HepG2 (cell line): ENCODE data around the gene EPHX1. TPM values are rescaled to one million over a fixed set of nuclear protein-coding genes. Genes with fewer than 3 reads are reported as not detected.
A peak's percentile ranks its signal among the peaks of the same experiment; 100 is the strongest.

Source experiments
- ERF ChIP-seq: IDR thresholded peaks from 2 replicates; pipeline ENCODE4 v1.6.1; 2018; ENCODE audit warnings: missing biosample characterization, missing genetic modification reagents
- FOXM1 ChIP-seq: sonication (generic); formaldehyde crosslinking; IDR thresholded peaks from 2 replicates; pipeline ENCODE4 v1.5.0; 2020; ENCODE audit warnings: missing genetic modification reagents
- GLI4 ChIP-seq: sonication (generic); formaldehyde crosslinking; IDR thresholded peaks from 2 replicates; pipeline ENCODE4 v1.5.1; 2020; ENCODE audit warnings: missing genetic modification reagents, mild to moderate bottlenecking, moderate library complexity, borderline replicate concordance
- MAFF ChIP-seq: IDR thresholded peaks from 2 replicates; pipeline ENCODE4 v1.6.1; 2011; ENCODE audit warnings: low read depth, low read length, improper control_type of control experiment
- NCOA2 ChIP-seq: sonication (generic); formaldehyde crosslinking; IDR thresholded peaks from 2 replicates; pipeline ENCODE4 v1.8.0; 2022; ENCODE audit warnings: inconsistent platforms
- NFATC3 ChIP-seq: sonication (generic); formaldehyde crosslinking; IDR thresholded peaks from 2 replicates; pipeline ENCODE4 v1.5.1; 2020; ENCODE audit warnings: mild to moderate bottlenecking, missing genetic modification reagents
- PAF1 ChIP-seq: IDR thresholded peaks from 2 replicates; pipeline ENCODE4 v1.6.1; 2016; ENCODE audit warnings: missing genetic modification reagents, missing compliant biosample characterization
- POLR2A ChIP-seq, 2 experiments: IDR thresholded peaks; 2 replicates each; pipeline ENCODE4 v1.6.1; 2011; ENCODE audit warnings: low read depth in 2 of 2, low read length in 2 of 2, mild to moderate bottlenecking in 1 of 2, moderate library complexity in 1 of 2; ENCODE audit not compliant: insufficient read depth in 1 of 2
- SMYD3 ChIP-seq: sonication (generic); formaldehyde crosslinking; IDR thresholded peaks from 2 replicates; pipeline ENCODE4 v1.8.1; 2023; ENCODE audit warnings: mild to moderate bottlenecking, missing genetic modification reagents
- SP5 ChIP-seq: IDR thresholded peaks from 2 replicates; pipeline ENCODE4 v1.6.1; 2016; ENCODE audit warnings: low read depth, borderline replicate concordance
- TEAD3 ChIP-seq: optimal IDR thresholded peaks from 2 replicates; pipeline ENCODE3; 2016; ENCODE audit warnings: borderline replicate concordance
- ZNF333 ChIP-seq: sonication (generic); formaldehyde crosslinking; IDR thresholded peaks from 2 replicates; pipeline ENCODE4 v1.4.0; 2020; ENCODE audit warnings: mild to moderate bottlenecking, missing genetic modification reagents, borderline replicate concordance
- ZNF546 ChIP-seq: sonication (generic); formaldehyde crosslinking; conservative IDR thresholded peaks from 2 replicates; pipeline ENCODE4 v1.8.1; 2023; ENCODE audit warnings: mild to moderate bottlenecking, missing genetic modification reagents
- ZNF720 ChIP-seq: sonication (generic); formaldehyde crosslinking; IDR thresholded peaks from 2 replicates; pipeline ENCODE4 v1.4.0; 2020; ENCODE audit warnings: missing genetic modification reagents
- ZNF770 ChIP-seq: sonication (generic); formaldehyde crosslinking; IDR thresholded peaks from 2 replicates; pipeline ENCODE4 v1.5.0; 2020; ENCODE audit warnings: mild to moderate bottlenecking, missing genetic modification reagents
- ZNF775 ChIP-seq: sonication (generic); formaldehyde crosslinking; IDR thresholded peaks from 2 replicates; pipeline ENCODE4 v1.4.0; 2020; ENCODE audit warnings: missing genetic modification reagents, mild to moderate bottlenecking, moderate library complexity, borderline replicate concordance
- polyA plus RNA-seq, 8 experiments: library from polyadenylated mRNA; depleted of rRNA in 3 of 8; stranded (reverse) in 7 of 8; unstranded in 1 of 8; fragments of >200 nt; fragmentation: Illumina TruSeq in 4 of 8; extraction: Trizol in 4 of 8; gene quantifications; 2 replicates each; pipeline versions ENCODE4 v1.2.1 to v1.2.3, GENCODE V29; 2011 to 2016; ENCODE audit warnings: low read depth in 4 of 8, missing spikeins in 1 of 8, mixed read lengths in 1 of 8; ENCODE audit not compliant: insufficient read depth in 1 of 8
- total RNA-seq, 5 experiments: library from RNA; depleted of rRNA; stranded (reverse); fragments of >200 nt; fragmentation: Illumina TruSeq; extraction: Trizol; gene quantifications; 2 replicates each; pipeline ENCODE4 v1.2.3, GENCODE V29; 2016; ENCODE audit warnings: low read depth in 1 of 5

EPHX1 gene
- total and polyA plus RNA-seq, 2 of the 13 experiments (the other 11 are each of a cell fraction or from before 2014, with no cell fraction given) = 27.7 to 36.5 TPM

DNA sequence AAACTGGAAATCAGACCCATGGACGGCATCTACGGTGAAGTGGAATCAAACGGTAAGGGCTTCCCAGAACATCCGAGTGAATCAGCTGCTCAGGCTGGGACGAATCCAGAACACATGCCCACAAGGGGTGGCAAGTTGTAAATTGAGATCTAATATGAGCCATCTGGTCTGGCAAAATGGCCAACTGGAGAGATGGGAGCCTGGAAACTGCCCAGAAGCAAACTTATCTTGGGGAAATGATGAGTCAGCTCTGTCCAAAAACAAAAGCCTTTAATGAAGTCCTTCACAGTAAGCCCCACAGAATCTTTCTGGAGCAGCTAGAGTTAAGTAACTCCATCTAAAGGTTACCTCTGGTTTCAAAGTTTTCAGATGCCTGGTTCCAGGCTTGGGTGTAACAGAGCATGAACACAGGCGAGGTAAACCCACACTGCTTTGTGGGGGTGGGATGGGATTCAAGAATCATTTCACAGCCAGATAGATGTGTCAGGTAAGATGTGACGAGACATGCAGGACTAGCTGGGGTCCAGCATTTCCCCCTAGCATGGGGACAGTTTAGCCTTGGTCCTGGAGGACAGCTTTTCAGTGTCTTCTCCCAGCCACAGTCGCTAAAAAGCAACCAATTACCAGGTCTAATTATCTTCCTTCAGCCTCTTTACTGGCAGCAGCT, 42.8 kb upstream of the EPHX1 start (continued):
- no peak for TF ChIP-seq ZNF333 (CRISPR knock-in tag)
- no peak for TF ChIP-seq ERF (CRISPR knock-in tag)
- TF ChIP-seq GLI4 (CRISPR knock-in tag) = no peak
- TF ChIP-seq SP5 (CRISPR knock-in tag) = no peak
- no peak for TF ChIP-seq ZNF720 (CRISPR knock-in tag)
- TF ChIP-seq ZNF546 (CRISPR knock-in tag) = 0 out of 2 replicates have a peak, but pooled peaks have one; percentile 36
- no peak for TF ChIP-seq FOXM1
- no peak for TF ChIP-seq ZNF775 (CRISPR knock-in tag)
- TF ChIP-seq NCOA2 = no peak
- TF ChIP-seq TEAD3 (CRISPR knock-in tag) = peak; percentile 18
- TF ChIP-seq PAF1 (CRISPR knock-in tag) = no peak
- 0 out of 2 replicates have a peak, but pooled peaks have one; percentile 2 for TF ChIP-seq ZNF770 (CRISPR knock-in tag)
- TF ChIP-seq NFATC3 (CRISPR knock-in tag) = no peak
- TF ChIP-seq SMYD3 = no peak
- TF ChIP-seq POLR2A (IDR thresholded peaks at IDR 0.05; ENCODE audit: insufficient read depth in 1 of 2, low read depth in 2 of 2, low read length in 2 of 2) = peak in 1 of 2 experiments; percentile 50; a peak in 2 of 4 replicates
- TF ChIP-seq MAFF = peak; percentile 90
